ENCODE results near the gene MMP1.
"Not testable (repeated sequence)": the region's sequence is repeated elsewhere in the genome, so short reads cannot be mapped to it uniquely, and the experiment has no call there.

Gene MMP1

GRCh38 chr11:102760344-102761035 lies 37.5 kb downstream of the MMP1 start:
- peak; percentile 40 for DNase-seq (ENCODE audit: low read depth, low spot score)

GRCh38 chr11:102757823-102758549 lies 40.0 kb downstream of the MMP1 start:
- no peak for DNase-seq (ENCODE audit: low read depth, low spot score)

GRCh38 chr11:102753267-102753666 lies 44.7 kb downstream of the MMP1 start:
- DNase-seq (ENCODE audit: low read depth, low spot score) = no peak

GRCh38 chr11:102751673-102752072 lies 46.3 kb downstream of the MMP1 start:
- no peak for DNase-seq (ENCODE audit: low read depth, low spot score)

GRCh38 chr11:102749101-102749722 lies 48.7 kb downstream of the MMP1 start:
- no peak for DNase-seq (ENCODE audit: low read depth, low spot score)

- DNase-seq (ENCODE audit: low read depth, low spot score) = not testable (repeated sequence)
Observed at GRCh38 chr11:102746746-102747578, 51.0 kb downstream of the MMP1 start.
